ENCODE results near the gene FYCO1.

FYCO1 gene

GRCh38 chr3:45974686-45975085, 20.9 kb downstream of the FYCO1 start:
- TF ChIP-seq ZFX (IDR thresholded peaks at IDR 0.05; ENCODE audit: borderline replicate concordance): no peak
- no peak for TF ChIP-seq CTCF (IDR thresholded peaks at IDR 0.05)

GRCh38 chr3:45972534-45973402, 22.9 kb downstream of the FYCO1 start:
- no peak for TF ChIP-seq ZFX (IDR thresholded peaks at IDR 0.05; ENCODE audit: borderline replicate concordance)
- no peak for TF ChIP-seq CTCF (IDR thresholded peaks at IDR 0.05)
- no peak overlapping the region for H3K27ac ChIP-seq

More at GRCh38 chr3:45974686-45975085, 20.9 kb downstream of the FYCO1 start:
- H3K27ac ChIP-seq: no peak overlapping the region

DNA sequence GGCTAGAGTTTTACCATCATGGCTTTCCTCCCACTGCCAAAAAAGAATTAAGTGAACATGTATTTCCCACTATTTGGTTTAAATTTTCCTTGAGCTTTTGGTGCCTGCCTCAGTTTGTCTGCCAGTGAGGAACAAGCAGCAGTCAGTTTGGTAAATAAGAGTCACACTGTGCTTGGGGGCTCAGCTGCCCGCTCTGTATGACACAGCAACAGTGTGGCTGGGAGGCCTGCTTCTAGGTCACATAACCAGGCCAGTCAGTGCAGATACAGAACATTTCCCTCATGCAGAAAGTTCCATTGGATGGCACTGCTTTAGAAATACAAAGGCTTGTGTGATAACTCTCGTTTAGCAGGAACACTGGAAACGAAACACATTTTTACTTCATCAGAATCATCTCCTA, 25.7 kb downstream of the FYCO1 start:
- no peak for TF ChIP-seq ZFX (IDR thresholded peaks at IDR 0.05; ENCODE audit: borderline replicate concordance)
- TF ChIP-seq CTCF (IDR thresholded peaks at IDR 0.05): no peak

GRCh38 chr3:45969116-45969515, 26.5 kb downstream of the FYCO1 start:
- no peak for TF ChIP-seq ZFX (IDR thresholded peaks at IDR 0.05; ENCODE audit: borderline replicate concordance)
- TF ChIP-seq CTCF (IDR thresholded peaks at IDR 0.05): no peak
- no peak overlapping the region for H3K27ac ChIP-seq

More for the DNA sequence above, 25.7 kb downstream of the FYCO1 start:
- no peak overlapping the region for H3K27ac ChIP-seq

DNA sequence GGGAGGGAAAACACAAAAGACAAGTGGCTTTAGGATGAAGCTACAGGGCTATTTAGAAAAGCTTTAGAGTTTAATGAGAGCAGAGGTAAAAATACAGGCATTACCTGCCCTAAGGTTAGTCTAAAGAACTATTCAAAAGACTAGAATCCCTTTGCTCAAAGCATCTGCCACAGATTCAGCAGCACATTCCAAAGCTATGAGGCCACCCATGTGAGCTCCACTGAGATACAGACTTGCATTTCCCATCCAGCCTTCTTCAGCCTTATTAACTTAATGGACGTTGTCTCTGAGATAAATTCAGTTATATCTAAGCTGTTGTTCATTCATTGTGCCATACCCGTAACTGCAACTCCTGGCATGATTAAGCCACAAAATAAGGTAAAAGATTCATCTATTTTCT, 26.9 kb downstream of the FYCO1 start:
- no peak for TF ChIP-seq CTCF (IDR thresholded peaks at IDR 0.05)
- no peak overlapping the region for H3K27ac ChIP-seq

DNA sequence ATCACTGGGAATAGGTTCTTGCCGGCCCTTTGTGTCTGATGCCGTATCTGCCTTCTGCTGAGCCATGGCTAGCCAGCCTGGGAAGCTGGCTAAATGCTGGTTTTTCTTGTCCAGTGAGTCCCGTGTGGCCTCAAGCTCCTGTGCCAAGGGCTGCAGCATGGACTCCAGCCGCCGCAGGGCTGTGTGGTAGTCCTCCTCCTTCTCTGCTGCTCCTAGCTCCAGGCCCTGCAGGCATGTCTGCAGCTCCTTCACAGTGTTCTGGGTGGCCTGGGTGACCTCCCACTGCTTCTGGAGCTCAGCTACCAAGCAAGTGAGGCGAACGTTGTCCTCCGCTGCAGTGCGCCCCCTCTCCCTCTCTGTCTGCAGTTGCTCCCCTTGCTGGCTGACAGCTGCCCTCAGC, 27.5 kb downstream of the FYCO1 start:
- no peak for TF ChIP-seq CTCF (IDR thresholded peaks at IDR 0.05)
- no peak for TF ChIP-seq ZFX (IDR thresholded peaks at IDR 0.05; ENCODE audit: borderline replicate concordance)
- no peak overlapping the region for H3K27ac ChIP-seq

- TF ChIP-seq CTCF (IDR thresholded peaks at IDR 0.05): no peak
- TF ChIP-seq ZFX (IDR thresholded peaks at IDR 0.05; ENCODE audit: borderline replicate concordance): no peak
- H3K27ac ChIP-seq: no peak overlapping the region
Measured at GRCh38 chr3:45967724-45968123, 27.9 kb downstream of the FYCO1 start.

All from 22Rv1 (cell line).